ENCODE results near the gene UTP3.

Gene UTP3

DNA sequence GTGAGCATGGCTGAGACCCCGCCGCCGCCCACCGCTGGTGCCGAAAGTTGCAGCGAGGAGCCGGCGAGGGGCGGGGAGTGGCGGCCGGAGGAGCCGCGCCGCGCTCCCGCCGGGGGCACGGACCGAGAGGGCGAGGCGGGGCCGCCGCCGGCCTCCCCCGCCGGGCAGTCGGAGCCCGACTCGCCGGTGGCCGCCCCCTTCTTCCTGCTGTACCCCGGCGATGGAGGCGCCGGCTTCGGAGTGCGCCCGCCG, 16.5 kb downstream of the UTP3 start:
- H3K4me1 ChIP-seq = peaks cover 9% of the 10 kb centered on the region
- no peaks in the 10 kb centered on the region for H3K36me3 ChIP-seq (ENCODE audit: control insufficient read depth, insufficient read depth, low read length)
- no peaks in the 10 kb centered on the region for H3K27me3 ChIP-seq (ENCODE audit: control insufficient read depth, insufficient read depth, low read length)
- TF ChIP-seq, protein P1, sequence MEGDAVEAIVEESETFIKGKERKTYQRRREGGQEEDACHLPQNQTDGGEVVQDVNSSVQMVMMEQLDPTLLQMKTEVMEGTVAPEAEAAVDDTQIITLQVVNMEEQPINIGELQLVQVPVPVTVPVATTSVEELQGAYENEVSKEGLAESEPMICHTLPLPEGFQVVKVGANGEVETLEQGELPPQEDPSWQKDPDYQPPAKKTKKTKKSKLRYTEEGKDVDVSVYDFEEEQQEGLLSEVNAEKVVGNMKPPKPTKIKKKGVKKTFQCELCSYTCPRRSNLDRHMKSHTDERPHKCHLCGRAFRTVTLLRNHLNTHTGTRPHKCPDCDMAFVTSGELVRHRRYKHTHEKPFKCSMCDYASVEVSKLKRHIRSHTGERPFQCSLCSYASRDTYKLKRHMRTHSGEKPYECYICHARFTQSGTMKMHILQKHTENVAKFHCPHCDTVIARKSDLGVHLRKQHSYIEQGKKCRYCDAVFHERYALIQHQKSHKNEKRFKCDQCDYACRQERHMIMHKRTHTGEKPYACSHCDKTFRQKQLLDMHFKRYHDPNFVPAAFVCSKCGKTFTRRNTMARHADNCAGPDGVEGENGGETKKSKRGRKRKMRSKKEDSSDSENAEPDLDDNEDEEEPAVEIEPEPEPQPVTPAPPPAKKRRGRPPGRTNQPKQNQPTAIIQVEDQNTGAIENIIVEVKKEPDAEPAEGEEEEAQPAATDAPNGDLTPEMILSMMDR (IDR thresholded peaks at IDR 0.05) = no peak
- no peaks in the 10 kb centered on the region for H3K9me3 ChIP-seq (ENCODE audit: control insufficient read depth, low read length)
- H3K9ac ChIP-seq = no peak overlapping the region
- H2AFZ ChIP-seq = peak overlapping the region; percentile 95
- peak overlapping the region; percentile 58 for H3K4me3 ChIP-seq (ENCODE audit: low read depth, low read length)
- peak overlapping the region; percentile 67 for H3K4me2 ChIP-seq (ENCODE audit: low read length)
- H3K27ac ChIP-seq = peak overlapping the region; percentile 91
- no peaks in the 10 kb centered on the region for H3K79me2 ChIP-seq

- peaks cover 2% of the 10 kb centered on the region for H3K79me2 ChIP-seq
- H3K4me3 ChIP-seq (ENCODE audit: low read depth, low read length) = peak overlapping the region; percentile 58
- no peaks in the 10 kb centered on the region for H3K9me3 ChIP-seq (ENCODE audit: control insufficient read depth, low read length)
- H2AFZ ChIP-seq = peak overlapping the region; percentile 95
- peak overlapping the region; percentile 91 for H3K27ac ChIP-seq
- H3K36me3 ChIP-seq (ENCODE audit: control insufficient read depth, insufficient read depth, low read length) = no peaks in the 10 kb centered on the region
- H3K4me2 ChIP-seq (ENCODE audit: low read length) = peak overlapping the region; percentile 67
- peaks cover 9% of the 10 kb centered on the region for H3K4me1 ChIP-seq
- H3K9ac ChIP-seq = peak overlapping the region; percentile 37
- H3K27me3 ChIP-seq (ENCODE audit: control insufficient read depth, insufficient read depth, low read length) = no peaks in the 10 kb centered on the region
- TF ChIP-seq, protein P1 (IDR thresholded peaks at IDR 0.05) = no peak
Measured at GRCh38 chr4:70705183-70706043, 17.1 kb downstream of the UTP3 start.

DNA sequence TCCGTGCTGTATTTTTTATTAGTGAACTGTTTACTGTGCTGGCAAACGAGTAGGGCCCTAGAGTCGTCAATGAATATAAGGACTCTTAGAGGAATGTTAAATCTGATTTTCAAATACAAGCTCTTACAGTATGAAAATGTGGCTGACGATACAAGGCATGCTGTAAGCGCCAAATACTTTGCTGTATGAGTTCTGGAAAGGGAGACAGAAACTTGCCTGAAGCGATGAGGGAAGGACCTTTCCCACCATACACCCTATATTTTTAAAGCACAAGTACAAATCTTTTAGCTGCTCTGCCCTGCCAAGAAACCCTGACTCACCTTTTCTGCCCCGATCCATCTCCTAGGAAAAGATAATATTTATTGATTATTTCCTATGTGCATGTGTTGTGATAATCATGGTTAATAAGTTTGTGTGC, 17.7 kb downstream of the UTP3 start:
- no peaks in the 10 kb centered on the region for H3K36me3 ChIP-seq (ENCODE audit: control insufficient read depth, insufficient read depth, low read length)
- no peaks in the 10 kb centered on the region for H3K9me3 ChIP-seq (ENCODE audit: control insufficient read depth, low read length)
- peak overlapping the region; percentile 91 for H3K27ac ChIP-seq
- no peak overlapping the region for H3K9ac ChIP-seq
- peak overlapping the region; percentile 95 for H2AFZ ChIP-seq
- peaks cover 3% of the 10 kb centered on the region for H3K79me2 ChIP-seq
- H3K4me2 ChIP-seq (ENCODE audit: low read length) = peak overlapping the region; percentile 67
- H3K4me3 ChIP-seq (ENCODE audit: low read depth, low read length) = peak overlapping the region; percentile 58
- H3K27me3 ChIP-seq (ENCODE audit: control insufficient read depth, insufficient read depth, low read length) = no peaks in the 10 kb centered on the region
- H3K4me1 ChIP-seq = peaks cover 9% of the 10 kb centered on the region
- TF ChIP-seq, protein P1 (IDR thresholded peaks at IDR 0.05) = no peak

GRCh38 chr4:70706516-70706915, 18.2 kb downstream of the UTP3 start:
- Histone ChIP-seq H3K9ac (no peak overlapping the region), H3K36me3 (ENCODE audit: control insufficient read depth, insufficient read depth, low read length) (no peaks in the 10 kb centered on the region), H3K79me2 (peaks cover 3% of the 10 kb centered on the region), H3K27me3 (ENCODE audit: control insufficient read depth, insufficient read depth, low read length) (no peaks in the 10 kb centered on the region), H3K9me3 (ENCODE audit: control insufficient read depth, low read length) (no peaks in the 10 kb centered on the region), H3K4me1 (peaks cover 9% of the 10 kb centered on the region), H3K4me2 (ENCODE audit: low read length) (peak overlapping the region; percentile 67), H2AFZ (no peak overlapping the region), H3K27ac (no peak overlapping the region), H3K4me3 (ENCODE audit: low read depth, low read length) (peak overlapping the region; percentile 58)
- TF ChIP-seq, protein P1 (IDR thresholded peaks at IDR 0.05) = no peak
